Measurements from ENCODE around the gene RBM33. TPM values are rescaled to one million over a fixed set of nuclear protein-coding genes. Genes with fewer than 3 reads are reported as not detected.

RBM33 gene
- total and polyA plus RNA-seq, 9 of the 15 experiments (the other 6 are each of a cell fraction or from before 2014, with no cell fraction given) = 4.4 to 80.7 (median 27.3) TPM

DNA sequence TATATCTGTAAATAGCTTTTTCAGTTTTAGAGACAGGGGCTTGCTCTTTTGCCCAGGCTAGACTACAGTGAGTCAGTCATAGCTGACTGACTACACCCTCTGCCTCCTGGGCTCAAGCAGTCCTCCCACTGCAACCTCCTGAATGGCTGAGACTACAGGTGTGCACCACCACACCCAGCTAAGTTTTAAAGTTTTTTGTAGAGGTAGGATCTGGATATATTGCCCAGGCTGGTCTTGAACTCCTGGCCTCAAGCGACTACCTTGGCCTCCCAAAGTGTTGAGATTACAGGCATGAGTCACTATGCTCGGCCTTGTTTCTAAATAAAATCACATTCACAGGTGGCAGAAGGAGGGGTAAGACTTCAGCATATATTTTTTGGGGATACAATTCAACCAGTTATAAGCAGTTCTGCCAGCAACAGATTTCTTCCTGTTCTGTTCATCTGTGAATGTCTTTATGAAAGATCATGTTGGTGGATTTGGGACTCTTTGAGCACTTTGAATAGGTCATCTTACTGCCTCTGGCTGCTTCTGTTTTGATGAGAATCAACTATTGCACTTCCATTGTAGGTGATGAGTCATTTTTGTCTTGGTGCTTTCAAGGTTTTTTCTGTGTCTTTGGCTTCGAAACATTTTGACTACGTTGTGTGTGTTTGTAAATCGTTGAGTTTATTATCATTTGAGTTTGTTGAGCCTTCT is 15.7 kb downstream of the RBM33 start (continued):
- TF ChIP-seq RBM25 (IDR thresholded peaks at IDR 0.05; ENCODE audit: low read depth, low read length, severe bottlenecking) = peak; percentile 1
- no peak for TF ChIP-seq CBX1 (IDR thresholded peaks at IDR 0.05; ENCODE audit: low read depth)
- no peak for TF ChIP-seq RAD21 (CRISPR knock-in tag; conservative IDR thresholded peaks at IDR 0.05 in 1 of 2, IDR thresholded peaks at IDR 0.05 in 1 of 2)
- TF ChIP-seq, protein P1, sequence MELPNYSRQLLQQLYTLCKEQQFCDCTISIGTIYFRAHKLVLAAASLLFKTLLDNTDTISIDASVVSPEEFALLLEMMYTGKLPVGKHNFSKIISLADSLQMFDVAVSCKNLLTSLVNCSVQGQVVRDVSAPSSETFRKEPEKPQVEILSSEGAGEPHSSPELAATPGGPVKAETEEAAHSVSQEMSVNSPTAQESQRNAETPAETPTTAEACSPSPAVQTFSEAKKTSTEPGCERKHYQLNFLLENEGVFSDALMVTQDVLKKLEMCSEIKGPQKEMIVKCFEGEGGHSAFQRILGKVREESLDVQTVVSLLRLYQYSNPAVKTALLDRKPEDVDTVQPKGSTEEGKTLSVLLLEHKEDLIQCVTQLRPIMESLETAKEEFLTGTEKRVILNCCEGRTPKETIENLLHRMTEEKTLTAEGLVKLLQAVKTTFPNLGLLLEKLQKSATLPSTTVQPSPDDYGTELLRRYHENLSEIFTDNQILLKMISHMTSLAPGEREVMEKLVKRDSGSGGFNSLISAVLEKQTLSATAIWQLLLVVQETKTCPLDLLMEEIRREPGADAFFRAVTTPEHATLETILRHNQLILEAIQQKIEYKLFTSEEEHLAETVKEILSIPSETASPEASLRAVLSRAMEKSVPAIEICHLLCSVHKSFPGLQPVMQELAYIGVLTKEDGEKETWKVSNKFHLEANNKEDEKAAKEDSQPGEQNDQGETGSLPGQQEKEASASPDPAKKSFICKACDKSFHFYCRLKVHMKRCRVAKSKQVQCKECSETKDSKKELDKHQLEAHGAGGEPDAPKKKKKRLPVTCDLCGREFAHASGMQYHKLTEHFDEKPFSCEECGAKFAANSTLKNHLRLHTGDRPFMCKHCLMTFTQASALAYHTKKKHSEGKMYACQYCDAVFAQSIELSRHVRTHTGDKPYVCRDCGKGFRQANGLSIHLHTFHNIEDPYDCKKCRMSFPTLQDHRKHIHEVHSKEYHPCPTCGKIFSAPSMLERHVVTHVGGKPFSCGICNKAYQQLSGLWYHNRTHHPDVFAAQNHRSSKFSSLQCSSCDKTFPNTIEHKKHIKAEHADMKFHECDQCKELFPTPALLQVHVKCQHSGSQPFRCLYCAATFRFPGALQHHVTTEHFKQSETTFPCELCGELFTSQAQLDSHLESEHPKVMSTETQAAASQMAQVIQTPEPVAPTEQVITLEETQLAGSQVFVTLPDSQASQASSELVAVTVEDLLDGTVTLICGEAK (IDR thresholded peaks at IDR 0.05) = no peak
- TF ChIP-seq, protein P1 (CRISPR knock-in tag; IDR thresholded peaks at IDR 0.05) = no peak
- TF ChIP-seq ZNF408 (CRISPR knock-in tag; IDR thresholded peaks at IDR 0.05; ENCODE audit: low read depth) = no peak
- TF ChIP-seq, protein P2, sequence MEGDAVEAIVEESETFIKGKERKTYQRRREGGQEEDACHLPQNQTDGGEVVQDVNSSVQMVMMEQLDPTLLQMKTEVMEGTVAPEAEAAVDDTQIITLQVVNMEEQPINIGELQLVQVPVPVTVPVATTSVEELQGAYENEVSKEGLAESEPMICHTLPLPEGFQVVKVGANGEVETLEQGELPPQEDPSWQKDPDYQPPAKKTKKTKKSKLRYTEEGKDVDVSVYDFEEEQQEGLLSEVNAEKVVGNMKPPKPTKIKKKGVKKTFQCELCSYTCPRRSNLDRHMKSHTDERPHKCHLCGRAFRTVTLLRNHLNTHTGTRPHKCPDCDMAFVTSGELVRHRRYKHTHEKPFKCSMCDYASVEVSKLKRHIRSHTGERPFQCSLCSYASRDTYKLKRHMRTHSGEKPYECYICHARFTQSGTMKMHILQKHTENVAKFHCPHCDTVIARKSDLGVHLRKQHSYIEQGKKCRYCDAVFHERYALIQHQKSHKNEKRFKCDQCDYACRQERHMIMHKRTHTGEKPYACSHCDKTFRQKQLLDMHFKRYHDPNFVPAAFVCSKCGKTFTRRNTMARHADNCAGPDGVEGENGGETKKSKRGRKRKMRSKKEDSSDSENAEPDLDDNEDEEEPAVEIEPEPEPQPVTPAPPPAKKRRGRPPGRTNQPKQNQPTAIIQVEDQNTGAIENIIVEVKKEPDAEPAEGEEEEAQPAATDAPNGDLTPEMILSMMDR (IDR thresholded peaks at IDR 0.05 in 2 of 3, conservative IDR thresholded peaks at IDR 0.05 in 1 of 3; ENCODE audit: insufficient read depth in 2 of 3, low read depth in 1 of 3, low read length in 3 of 3) = no peak
- TF ChIP-seq HNRNPUL1 (IDR thresholded peaks at IDR 0.05; ENCODE audit: low read length) = no peak

Measured in K562 (cell line).